PFSK-1 (cell line): ENCODE data around the gene INPP5J.

Experiments
- POLR2AphosphoS5 ChIP-seq: IDR thresholded peaks from 2 replicates; pipeline ENCODE4 v1.6.1; 2012; ENCODE audit warnings: low read depth, mild to moderate bottlenecking, control low read depth, low read length, moderate library complexity
- REST ChIP-seq, 2 experiments: IDR thresholded peaks; 2 replicates each; pipeline versions ENCODE4 v1.6.1 to v1.8.0; 2011 to 2012; ENCODE audit warnings: low read depth in 2 of 2, low read length in 2 of 2, control low read depth in 1 of 2, inconsistent platforms in 1 of 2, mild to moderate bottlenecking in 1 of 2, moderate library complexity in 1 of 2; ENCODE audit not compliant: insufficient read depth in 1 of 2

GRCh38 chr22:31127181-31127772, 4.5 kb downstream of the INPP5J start:
- TF ChIP-seq POLR2AphosphoS5 (no peak), REST (IDR thresholded peaks at IDR 0.05; ENCODE audit: insufficient read depth in 1 of 2, low read depth in 2 of 2, low read length in 2 of 2) (no peak)
